Pons (tissue), 1 donor: Measurements from ENCODE around the gene KRT15.
A peak's percentile ranks its signal among the peaks of the same experiment; 100 is the strongest.

Experiments
- DNase-seq: peaks from one replicate; pipeline ENCODE4 v3.0.0-alpha.2; 2016; ENCODE audit warnings: low spot score

The KRT15 gene

DNA sequence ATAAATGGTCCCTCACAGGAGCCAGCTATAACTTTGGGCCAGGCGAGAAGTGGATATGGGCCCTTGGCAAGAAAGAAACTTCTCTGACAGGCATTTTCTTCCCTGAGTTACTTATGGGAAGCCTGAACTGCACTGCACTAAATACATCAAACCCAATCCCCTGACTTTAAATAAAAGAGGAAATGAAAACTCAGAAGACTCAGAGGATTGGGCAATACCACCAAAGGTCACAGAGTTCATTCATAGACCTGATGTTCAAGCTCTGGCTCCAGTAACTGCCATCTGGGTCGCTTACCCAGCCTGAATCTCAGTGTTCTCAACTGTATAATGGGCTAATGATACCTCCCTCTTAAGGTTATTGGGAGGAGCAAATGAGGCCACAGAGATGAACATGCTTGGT lies 38.6 kb downstream of the KRT15 start:
- DNase-seq = no peak

DNA sequence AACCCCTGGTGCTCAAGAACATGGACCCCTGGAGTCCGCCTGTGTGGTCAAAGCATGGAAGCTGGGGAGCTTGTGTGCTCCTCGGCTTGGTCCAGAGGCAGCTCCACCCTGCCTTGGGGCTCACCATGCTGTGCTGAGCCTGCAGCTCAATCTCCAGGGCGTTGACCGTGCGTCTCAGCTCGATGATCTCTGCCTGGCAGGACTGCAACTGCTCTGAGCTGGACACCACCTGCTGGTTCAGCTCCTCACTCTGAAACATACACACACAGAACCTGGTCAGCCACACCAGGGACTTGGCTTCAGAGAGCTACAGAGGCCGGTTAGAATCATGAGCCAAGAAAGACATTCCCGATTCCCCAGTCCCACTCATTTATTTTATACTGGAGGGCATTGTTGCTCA lies 40.5 kb downstream of the KRT15 start:
- no peak for DNase-seq

DNA sequence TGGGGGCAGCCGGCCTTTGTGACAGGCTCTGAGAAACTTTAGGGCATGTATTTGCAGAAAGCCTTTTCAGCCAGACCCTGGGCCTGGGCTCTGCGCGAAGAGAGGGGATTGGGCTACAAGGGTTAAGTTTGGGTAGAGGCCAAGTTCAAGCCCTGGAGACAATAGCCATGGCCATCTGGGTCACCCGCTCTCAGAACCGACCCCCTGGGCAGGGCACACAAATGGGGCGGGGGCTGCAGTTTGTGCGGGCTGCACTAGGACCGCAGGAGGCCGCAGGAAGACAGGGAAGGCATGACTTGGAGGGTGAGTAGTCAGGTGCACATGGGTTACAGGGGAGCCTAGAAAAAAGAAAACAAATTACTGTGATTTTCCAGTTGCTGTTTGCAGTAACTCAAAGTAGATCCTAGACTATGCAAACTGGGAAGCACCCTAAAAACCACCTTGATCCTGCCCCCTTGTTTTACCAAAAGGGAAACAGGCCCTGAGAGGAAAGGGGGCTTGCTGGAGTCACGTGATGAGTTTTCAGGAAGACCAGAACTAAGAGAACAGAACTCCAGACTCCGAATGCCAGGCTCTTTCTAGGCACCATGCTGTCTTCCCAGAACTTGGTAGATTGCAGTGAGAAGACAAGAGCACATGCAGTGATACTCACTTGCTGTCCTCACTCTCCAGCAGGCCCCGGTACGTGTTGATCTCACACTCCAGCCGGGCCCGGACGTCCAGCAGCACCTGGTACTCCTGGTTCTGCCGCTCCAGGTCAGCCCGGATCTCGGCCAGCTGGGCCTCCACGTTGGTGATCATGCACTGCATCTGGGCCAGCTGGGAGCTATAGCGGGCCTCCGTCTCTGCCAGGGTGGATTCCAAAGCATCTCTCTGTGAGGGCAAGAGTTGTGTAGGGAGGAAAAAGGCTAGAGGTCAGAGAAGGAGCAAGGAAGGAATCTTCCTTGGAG lies 41.5 kb downstream of the KRT15 start:
- no peak for DNase-seq

DNA sequence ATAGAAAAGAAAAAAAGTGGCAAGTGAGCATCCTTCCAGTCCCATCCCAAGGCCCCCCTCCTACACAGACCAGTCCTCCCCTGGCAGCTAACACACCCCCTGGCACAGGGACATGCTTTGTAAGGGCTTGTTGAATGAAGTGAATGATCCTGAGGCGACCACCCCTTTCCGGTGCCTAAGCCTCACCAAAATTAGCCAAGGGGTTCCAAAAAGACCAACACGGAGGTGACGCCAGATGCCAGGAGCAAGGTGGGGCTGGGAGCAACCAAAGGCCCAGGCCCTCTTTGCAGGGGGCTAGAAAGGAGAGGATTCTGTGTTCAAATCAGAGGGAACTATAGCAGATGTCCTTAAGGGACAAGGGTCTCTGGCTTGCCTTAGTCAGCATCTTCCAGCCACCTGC lies 43.3 kb downstream of the KRT15 start:
- no peak for DNase-seq

DNA sequence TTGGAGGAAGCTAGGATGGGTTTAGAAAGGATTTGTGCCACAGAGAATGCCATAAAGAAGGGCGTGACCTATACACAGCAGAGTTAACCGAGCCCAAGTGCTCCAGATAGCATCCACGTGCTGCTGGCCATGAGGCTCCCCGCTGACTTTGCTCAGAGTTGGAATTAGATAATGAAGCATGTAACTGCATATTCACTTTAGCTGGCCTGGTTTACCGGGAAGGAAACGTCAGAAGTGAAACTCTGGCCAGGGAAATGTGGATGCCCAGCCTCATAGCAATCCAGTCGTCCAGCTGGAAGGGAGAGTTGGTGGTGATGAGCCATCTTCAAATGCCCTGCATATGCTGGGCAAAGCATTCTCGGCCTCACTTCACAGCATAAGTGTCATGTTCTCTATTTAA lies 43.8 kb downstream of the KRT15 start:
- DNase-seq = no peak

DNA sequence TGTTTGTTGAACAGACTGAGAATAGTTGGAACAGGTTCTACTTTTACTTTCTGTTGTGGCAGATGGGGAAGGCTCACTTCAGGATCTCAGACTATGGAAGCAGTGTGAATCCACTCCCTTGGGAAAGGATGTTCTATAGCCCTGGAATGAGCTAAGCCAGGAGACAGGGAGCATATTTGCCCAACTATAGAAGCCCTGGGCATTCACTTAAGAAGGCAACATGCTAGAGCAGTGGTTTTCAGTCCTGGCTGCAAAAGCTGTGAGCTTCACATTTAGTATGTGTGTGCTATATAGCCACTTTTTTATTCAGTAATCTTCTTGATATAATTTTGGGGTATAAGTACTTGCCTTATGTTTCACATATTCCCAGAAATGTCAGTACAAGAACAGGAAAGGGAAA lies 50.3 kb downstream of the KRT15 start:
- DNase-seq = no peak

DNA sequence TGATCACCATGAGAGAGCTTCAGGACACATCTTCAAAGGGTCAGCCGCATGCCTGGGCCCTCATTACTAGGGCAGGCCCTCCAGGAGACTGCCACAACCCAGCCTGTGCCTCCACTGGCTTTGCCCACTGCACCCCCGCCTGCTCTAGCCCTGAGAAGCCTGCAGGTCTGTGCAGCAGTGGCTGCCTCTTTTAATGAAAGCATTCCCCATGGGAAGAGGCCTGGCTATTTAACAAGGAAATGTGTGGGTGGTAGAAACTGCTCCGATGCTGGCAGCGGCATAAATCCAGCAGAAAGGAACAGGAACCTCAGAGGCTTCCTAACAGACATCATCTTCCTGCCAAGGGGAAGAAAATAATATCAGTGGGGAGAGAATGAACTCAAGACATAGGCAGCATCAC lies 51.1 kb downstream of the KRT15 start:
- no peak for DNase-seq

DNA sequence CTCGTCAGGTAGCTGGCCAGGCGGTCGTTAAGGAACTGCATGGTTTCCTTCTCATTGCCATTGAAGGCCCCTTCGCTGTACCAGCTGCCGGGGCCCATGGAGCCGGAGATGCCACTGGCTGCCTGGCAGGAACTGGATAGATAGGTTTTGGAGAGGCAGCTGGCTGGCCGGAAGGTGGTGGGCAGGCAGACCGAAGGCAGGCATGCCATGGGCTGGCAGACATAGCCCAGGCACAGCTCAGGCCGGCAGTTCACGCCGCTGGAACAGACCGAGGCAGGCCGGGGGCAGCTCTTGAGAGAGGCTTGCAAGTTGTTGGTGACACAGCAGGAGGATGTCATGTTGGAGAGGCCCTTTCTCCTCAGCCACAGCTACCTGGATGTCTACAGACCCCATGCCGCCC lies 51.7 kb downstream of the KRT15 start, which contains the start of gene KRT32:
Gene KRT32, minus strand, starts transcription at position 399 of the 400 bp plus-strand sequence. Its CDS starts 61 bp downstream, at position 338.
- DNase-seq = no peak

DNA sequence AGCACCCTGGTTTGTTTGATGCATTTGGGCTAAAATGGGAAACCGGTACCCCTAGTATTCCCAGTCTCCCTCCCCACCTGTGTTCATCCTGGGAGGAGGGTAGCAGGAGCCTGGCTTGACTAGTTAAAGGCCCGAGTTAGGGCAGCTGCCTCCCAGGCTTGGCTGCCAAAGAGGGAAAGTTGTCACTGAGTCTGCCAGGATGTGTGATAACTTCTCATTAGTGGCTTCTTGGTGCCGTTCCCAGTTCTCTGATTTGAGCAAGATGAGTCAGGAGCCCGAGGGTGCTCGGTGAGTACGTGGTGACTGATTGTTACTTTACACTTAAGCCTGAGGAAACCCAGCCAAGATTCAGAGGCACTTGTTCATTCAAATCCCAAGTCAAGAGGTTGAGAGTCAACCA lies 54.0 kb downstream of the KRT15 start:
- DNase-seq = peak; percentile 20

DNA sequence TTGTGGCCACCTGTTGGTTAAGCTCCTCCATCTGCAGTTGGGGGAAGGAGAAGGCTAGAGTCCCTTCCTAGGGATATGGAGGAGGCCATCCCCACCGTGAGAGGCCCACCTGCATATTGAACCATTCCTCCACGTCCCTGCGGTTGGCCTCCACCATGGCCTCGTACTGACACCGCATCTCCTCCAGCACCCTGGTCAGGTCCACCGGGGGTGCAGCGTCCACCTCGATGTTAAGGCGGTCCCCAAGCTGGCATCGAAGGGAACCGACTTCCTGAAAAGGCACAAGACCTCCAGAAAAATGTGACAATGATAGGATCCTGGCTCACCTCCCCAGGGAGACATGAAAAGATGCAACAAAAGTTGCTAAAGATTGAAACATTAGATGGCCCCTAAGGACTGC lies 54.5 kb downstream of the KRT15 start:
- no peak for DNase-seq

DNA sequence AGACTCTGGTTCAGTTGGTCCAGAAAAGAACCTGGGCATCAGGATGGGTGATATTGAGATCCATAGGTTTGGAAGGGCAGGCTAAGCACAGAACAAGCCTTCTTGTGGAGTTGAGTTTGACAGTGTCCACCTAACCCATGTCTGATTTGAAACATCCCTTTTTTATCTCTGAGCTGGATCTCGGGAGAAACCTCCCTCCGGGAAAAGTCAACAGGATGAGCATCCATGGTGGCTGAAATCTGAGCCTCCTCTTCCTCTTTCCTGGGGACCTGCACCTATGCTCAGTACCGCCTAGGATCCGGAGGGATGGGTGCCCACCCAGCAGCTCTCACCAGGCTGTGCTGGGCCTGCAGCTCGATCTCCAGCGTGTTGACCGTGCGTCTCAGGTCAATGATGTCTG lies 54.9 kb downstream of the KRT15 start:
- no peak for DNase-seq
